Chondrocyte (in vitro differentiated cells): ENCODE results near the gene GMCL1. TPM values are rescaled to one million over a fixed set of nuclear protein-coding genes. Genes with fewer than 3 reads are reported as not detected.

ENCODE experiments used
- DNase-seq: peaks from one replicate; pipeline ENCODE4 v3.0.0; 2021; ENCODE audit warnings: mixed read lengths, low spot score
- H3K27ac Mint-ChIP-seq: one replicate; pipeline ENCODE4 v1.8.0; 2021; ENCODE audit warnings: mild to moderate bottlenecking, moderate library complexity, mixed read lengths; ENCODE audit not compliant: unreplicated experiment
- H3K27me3 Mint-ChIP-seq: 2 replicates; pipeline ENCODE4 v1.8.0; 2021; ENCODE audit warnings: low read depth, mixed read lengths
- H3K36me3 Mint-ChIP-seq: 2 replicates; pipeline ENCODE4 v1.8.0; 2021; ENCODE audit warnings: low read depth, mixed read lengths
- H3K4me1 Mint-ChIP-seq: 2 replicates; pipeline ENCODE4 v1.8.0; 2021; ENCODE audit warnings: low read depth, mild to moderate bottlenecking, mixed read lengths
- H3K4me3 Mint-ChIP-seq: one replicate; pipeline ENCODE4 v1.8.0; 2021; ENCODE audit warnings: mild to moderate bottlenecking, moderate library complexity, mixed read lengths; ENCODE audit not compliant: unreplicated experiment
- H3K9me3 Mint-ChIP-seq: 2 replicates; pipeline ENCODE4 v1.8.0; 2021; ENCODE audit warnings: low read depth, mixed read lengths
- CTCF ChIP-seq: fragments of 200-600 bp; sonication (generic); IDR thresholded peaks from 2 replicates; pipeline ENCODE4 v1.5.0; 2021; ENCODE audit warnings: antibody characterized with exemption, mild to moderate bottlenecking, moderate library complexity
- total RNA-seq: library from RNA; stranded (reverse); gene quantifications from 3 replicates; pipeline ENCODE4 v1.2.1, GENCODE V29; 2021

The GMCL1 gene
- total RNA-seq, 1 donor from 2014 or later, result 13.6 TPM

- H3K27me3 Mint-ChIP-seq, result no peaks in the 10 kb centered on the region
- TF ChIP-seq CTCF, result no peak
- DNase-seq, result no peak
- no peak overlapping the region for H3K4me3 Mint-ChIP-seq
- H3K36me3 Mint-ChIP-seq, result peaks cover 11% of the 10 kb centered on the region
- no peak overlapping the region for H3K27ac Mint-ChIP-seq
- H3K9me3 Mint-ChIP-seq, result no peaks in the 10 kb centered on the region
- no peaks in the 10 kb centered on the region for H3K4me1 Mint-ChIP-seq
Measured at GRCh38 chr2:69847068-69847828, 17.8 kb downstream of the GMCL1 start.

GRCh38 chr2:69848186-69848790 lies 18.8 kb downstream of the GMCL1 start:
- no peak for TF ChIP-seq CTCF
- Mint-ChIP-seq H3K27ac (no peak overlapping the region), H3K36me3 (peaks cover 11% of the 10 kb centered on the region)

GRCh38 chr2:69858261-69858660 lies 28.8 kb downstream of the GMCL1 start:
- H3K36me3 Mint-ChIP-seq, result peaks cover 4% of the 10 kb centered on the region
- H3K9me3 Mint-ChIP-seq, result no peaks in the 10 kb centered on the region
- no peak for DNase-seq
- H3K4me3 Mint-ChIP-seq, result no peak overlapping the region
- TF ChIP-seq CTCF, result no peak
- H3K27ac Mint-ChIP-seq, result no peak overlapping the region
- H3K4me1 Mint-ChIP-seq, result no peaks in the 10 kb centered on the region
- H3K27me3 Mint-ChIP-seq, result no peaks in the 10 kb centered on the region

More at GRCh38 chr2:69848186-69848790, 18.8 kb downstream of the GMCL1 start:
- Mint-ChIP-seq H3K4me1 (no peaks in the 10 kb centered on the region), H3K4me3 (no peak overlapping the region), H3K27me3 (no peaks in the 10 kb centered on the region), H3K9me3 (no peaks in the 10 kb centered on the region)
- no peak for DNase-seq

GRCh38 chr2:69863298-69863697 lies 33.8 kb downstream of the GMCL1 start:
- no peaks in the 10 kb centered on the region for H3K9me3 Mint-ChIP-seq

More at GRCh38 chr2:69863298-69863697, 33.8 kb downstream of the GMCL1 start:
- no peak for DNase-seq
- H3K27ac Mint-ChIP-seq, result no peak overlapping the region
- no peak for TF ChIP-seq CTCF
- peaks cover 16% of the 10 kb centered on the region for H3K36me3 Mint-ChIP-seq
- no peaks in the 10 kb centered on the region for H3K4me1 Mint-ChIP-seq
- no peak overlapping the region for H3K4me3 Mint-ChIP-seq
- no peaks in the 10 kb centered on the region for H3K27me3 Mint-ChIP-seq
